ENCODE results near the gene ZNF688. TPM values are rescaled to one million over a fixed set of nuclear protein-coding genes. Genes with fewer than 3 reads are reported as not detected.

ZNF688 gene
- total and polyA plus RNA-seq, 9 of the 15 experiments (the other 6 are each of a cell fraction or from before 2014, with no cell fraction given): 0.48 to 12.9 (median 4.5) TPM

DNA sequence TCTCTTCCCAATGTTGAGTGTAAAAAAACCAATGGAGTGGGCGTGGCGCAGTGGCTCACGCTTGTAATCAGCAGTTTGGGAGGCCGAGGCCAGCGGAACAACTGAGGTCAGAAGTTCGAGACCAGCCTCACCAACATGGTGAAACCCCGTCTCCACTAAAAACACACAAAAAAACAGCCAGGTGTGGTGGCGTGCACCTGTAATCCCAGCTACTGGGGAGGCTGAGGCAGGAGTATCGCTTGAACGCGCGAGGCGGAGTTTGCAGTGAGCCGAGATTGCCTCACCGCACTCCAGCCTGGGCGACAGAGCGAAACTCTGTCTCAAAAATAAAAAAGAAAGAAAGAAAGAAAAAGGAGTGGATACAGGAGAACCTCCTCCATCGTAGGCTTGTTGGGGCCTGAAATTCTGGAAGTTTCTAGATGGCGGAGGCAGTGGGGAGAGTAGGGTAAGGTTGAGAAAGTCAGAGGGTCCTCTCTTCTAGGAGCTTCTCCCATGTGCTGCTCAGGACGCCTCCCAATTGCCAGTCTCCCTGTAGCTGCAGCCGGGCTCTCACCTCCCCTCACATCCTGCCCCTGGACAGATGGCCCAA is 12.6 kb downstream of the ZNF688 start (continued):
- no peak for TF ChIP-seq MCM3 (IDR thresholded peaks at IDR 0.05)
- TF ChIP-seq FOXP1 (CRISPR knock-in tag; IDR thresholded peaks at IDR 0.05): 0 out of 2 replicates have a peak, but pooled peaks have one; percentile 60
- TF ChIP-seq POLR2H (tag; IDR thresholded peaks at IDR 0.05; ENCODE audit: low read depth): no peak
- TF ChIP-seq TAF9B (IDR thresholded peaks at IDR 0.05; ENCODE audit: partially characterized antibody): no peak
- TF ChIP-seq TCFL5 (CRISPR knock-in tag; conservative IDR thresholded peaks at IDR 0.05): 0 out of 2 replicates have a peak, but pooled peaks have one; percentile 29
- TF ChIP-seq ZNF24 (IDR thresholded peaks at IDR 0.05): peak; percentile 69
- TF ChIP-seq ZBTB7A (IDR thresholded peaks at IDR 0.05; ENCODE audit: borderline replicate concordance, control insufficient read depth, low read depth, low read length): no peak
- no peak for TF ChIP-seq HIVEP1 (CRISPR knock-in tag; IDR thresholded peaks at IDR 0.05)
- no peak for TF ChIP-seq ZNF175 (CRISPR knock-in tag; IDR thresholded peaks at IDR 0.05; ENCODE audit: low read depth)
- no peak for TF ChIP-seq POLR3G (IDR thresholded peaks at IDR 0.05; ENCODE audit: extremely low read depth, insufficient read length, insufficient replicate concordance)
- TF ChIP-seq SMARCA5 (IDR thresholded peaks at IDR 0.05): peak; percentile 93
- TF ChIP-seq, protein P1, sequence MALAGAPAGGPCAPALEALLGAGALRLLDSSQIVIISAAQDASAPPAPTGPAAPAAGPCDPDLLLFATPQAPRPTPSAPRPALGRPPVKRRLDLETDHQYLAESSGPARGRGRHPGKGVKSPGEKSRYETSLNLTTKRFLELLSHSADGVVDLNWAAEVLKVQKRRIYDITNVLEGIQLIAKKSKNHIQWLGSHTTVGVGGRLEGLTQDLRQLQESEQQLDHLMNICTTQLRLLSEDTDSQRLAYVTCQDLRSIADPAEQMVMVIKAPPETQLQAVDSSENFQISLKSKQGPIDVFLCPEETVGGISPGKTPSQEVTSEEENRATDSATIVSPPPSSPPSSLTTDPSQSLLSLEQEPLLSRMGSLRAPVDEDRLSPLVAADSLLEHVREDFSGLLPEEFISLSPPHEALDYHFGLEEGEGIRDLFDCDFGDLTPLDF (CRISPR knock-in tag; IDR thresholded peaks at IDR 0.05): 0 out of 2 replicates have a peak, but pooled peaks have one; percentile 16
- no peak for TF ChIP-seq PPARD (CRISPR knock-in tag; IDR thresholded peaks at IDR 0.05)
- TF ChIP-seq, protein P2, sequence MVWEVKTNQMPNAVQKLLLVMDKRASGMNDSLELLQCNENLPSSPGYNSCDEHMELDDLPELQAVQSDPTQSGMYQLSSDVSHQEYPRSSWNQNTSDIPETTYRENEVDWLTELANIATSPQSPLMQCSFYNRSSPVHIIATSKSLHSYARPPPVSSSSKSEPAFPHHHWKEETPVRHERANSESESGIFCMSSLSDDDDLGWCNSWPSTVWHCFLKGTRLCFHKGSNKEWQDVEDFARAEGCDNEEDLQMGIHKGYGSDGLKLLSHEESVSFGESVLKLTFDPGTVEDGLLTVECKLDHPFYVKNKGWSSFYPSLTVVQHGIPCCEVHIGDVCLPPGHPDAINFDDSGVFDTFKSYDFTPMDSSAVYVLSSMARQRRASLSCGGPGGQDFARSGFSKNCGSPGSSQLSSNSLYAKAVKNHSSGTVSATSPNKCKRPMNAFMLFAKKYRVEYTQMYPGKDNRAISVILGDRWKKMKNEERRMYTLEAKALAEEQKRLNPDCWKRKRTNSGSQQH (CRISPR knock-in tag; IDR thresholded peaks at IDR 0.05): 0 out of 2 replicates have a peak, but pooled peaks have one; percentile 53
- TF ChIP-seq SMAD3 (CRISPR knock-in tag; conservative IDR thresholded peaks at IDR 0.05): no peak; the same call in 1 of the 2 replicates
- TF ChIP-seq, protein P3, sequence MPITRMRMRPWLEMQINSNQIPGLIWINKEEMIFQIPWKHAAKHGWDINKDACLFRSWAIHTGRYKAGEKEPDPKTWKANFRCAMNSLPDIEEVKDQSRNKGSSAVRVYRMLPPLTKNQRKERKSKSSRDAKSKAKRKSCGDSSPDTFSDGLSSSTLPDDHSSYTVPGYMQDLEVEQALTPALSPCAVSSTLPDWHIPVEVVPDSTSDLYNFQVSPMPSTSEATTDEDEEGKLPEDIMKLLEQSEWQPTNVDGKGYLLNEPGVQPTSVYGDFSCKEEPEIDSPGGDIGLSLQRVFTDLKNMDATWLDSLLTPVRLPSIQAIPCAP (CRISPR knock-in tag; IDR thresholded peaks at IDR 0.05; ENCODE audit: borderline replicate concordance): no peak
- TF ChIP-seq LCOR (CRISPR knock-in tag; IDR thresholded peaks at IDR 0.05): peak; percentile 96
- TF ChIP-seq ZNF121 (CRISPR knock-in tag; conservative IDR thresholded peaks at IDR 0.05): no peak
- TF ChIP-seq MBD2 (IDR thresholded peaks at IDR 0.05; ENCODE audit: borderline replicate concordance, low read depth): no peak
- no peak for TF ChIP-seq ZNF133 (CRISPR knock-in tag; IDR thresholded peaks at IDR 0.05)
- TF ChIP-seq CBX1 (IDR thresholded peaks at IDR 0.05; ENCODE audit: low read depth): peak; percentile 89
- TF ChIP-seq CEBPG (CRISPR knock-in tag; IDR thresholded peaks at IDR 0.05): peak; percentile 48; the same call in 1 of the 2 replicates
- TF ChIP-seq CEBPG (tag; conservative IDR thresholded peaks at IDR 0.05 in 1 of 2, IDR thresholded peaks at IDR 0.05 in 1 of 2): peak; percentile 49 to 74; a peak in 3 of 4 replicates
- 0 out of 4 replicates have a peak, but pooled peaks of 1 of the 2 experiments have one; percentile 9 for TF ChIP-seq SIN3A (IDR thresholded peaks at IDR 0.05; ENCODE audit: borderline replicate concordance in 2 of 2, control insufficient read depth in 1 of 2, low read depth in 2 of 2, low read length in 2 of 2)
- TF ChIP-seq, protein P4, sequence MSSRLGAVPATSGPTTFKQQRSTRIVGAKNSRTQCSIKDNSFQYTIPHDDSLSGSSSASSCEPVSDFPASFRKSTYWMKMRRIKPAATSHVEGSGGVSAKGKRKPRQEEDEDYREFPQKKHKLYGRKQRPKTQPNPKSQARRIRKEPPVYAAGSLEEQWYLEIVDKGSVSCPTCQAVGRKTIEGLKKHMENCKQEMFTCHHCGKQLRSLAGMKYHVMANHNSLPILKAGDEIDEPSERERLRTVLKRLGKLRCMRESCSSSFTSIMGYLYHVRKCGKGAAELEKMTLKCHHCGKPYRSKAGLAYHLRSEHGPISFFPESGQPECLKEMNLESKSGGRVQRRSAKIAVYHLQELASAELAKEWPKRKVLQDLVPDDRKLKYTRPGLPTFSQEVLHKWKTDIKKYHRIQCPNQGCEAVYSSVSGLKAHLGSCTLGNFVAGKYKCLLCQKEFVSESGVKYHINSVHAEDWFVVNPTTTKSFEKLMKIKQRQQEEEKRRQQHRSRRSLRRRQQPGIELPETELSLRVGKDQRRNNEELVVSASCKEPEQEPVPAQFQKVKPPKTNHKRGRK (tag; IDR thresholded peaks at IDR 0.05): peak; percentile 56; the same call in 1 of the 2 replicates
